H1 (cell line): ENCODE results near the gene NKG7. TPM values are rescaled to one million over a fixed set of nuclear protein-coding genes. Genes with fewer than 3 reads are reported as not detected.
A peak's percentile ranks its signal among the peaks of the same experiment; 100 is the strongest.

Experiments
- CTCF ChIA-PET: fragments of 300-600 bp; sonication (Branson Sonifier 250); formaldehyde crosslinking; loops from one replicate; lab custom pipeline; 2021; ENCODE audit not compliant: partially characterized antibody; lab: Charles Lee
- POLR2A ChIA-PET: fragments of 300-600 bp; sonication (Branson Sonifier 250); formaldehyde crosslinking; loops from one replicate; lab custom pipeline; 2021; ENCODE audit warnings: inconsistent platforms; ENCODE audit not compliant: partially characterized antibody; lab: Charles Lee
- DNase-seq, 2 experiments: peaks; one replicate each; pipeline versions ENCODE4 v3.0.0 to v3.0.0-alpha.2; 2010 to 2022; ENCODE audit warnings: low spot score in 2 of 2, low read depth in 1 of 2, mixed read lengths in 1 of 2
- FAIRE-seq: peaks from 2 replicates; lab custom pipeline; 2011; peaks lifted over from hg19 to GRCh38; lab: Jason Lieb, UNC
- H2AFZ ChIP-seq: 2 replicates; pipeline ENCODE4 v1.8.1; 2012; ENCODE audit warnings: low read length, inconsistent platforms
- H2AK5ac ChIP-seq: 2 replicates; pipeline ENCODE4 v1.6.1; 2013; ENCODE audit warnings: low read depth, low read length
- H2BK120ac ChIP-seq: replicated peaks from 2 replicates; pipeline ENCODE3; 2013; ENCODE audit warnings: low read depth, low read length, inconsistent platforms
- H2BK12ac ChIP-seq: 2 replicates; pipeline ENCODE4 v1.6.1; 2013; ENCODE audit warnings: low read depth, low read length
- H2BK15ac ChIP-seq: 2 replicates; pipeline ENCODE4 v1.6.1; 2013; ENCODE audit warnings: low read length
- H2BK20ac ChIP-seq: 2 replicates; pipeline ENCODE4 v1.6.1; 2013; ENCODE audit warnings: low read length
- H2BK5ac ChIP-seq: 2 replicates; pipeline ENCODE4 v1.6.1; 2013; ENCODE audit warnings: low read depth, low read length
- H3K14ac ChIP-seq: 2 replicates; pipeline ENCODE4 v1.6.1; 2013; ENCODE audit warnings: inconsistent platforms; ENCODE audit not compliant: insufficient read length
- H3K18ac ChIP-seq: 2 replicates; pipeline ENCODE4 v1.6.1; 2013; ENCODE audit warnings: low read length; ENCODE audit errors: extremely low read depth
- H3K23ac ChIP-seq: 2 replicates; pipeline ENCODE4 v1.6.1; 2013; ENCODE audit warnings: inconsistent platforms; ENCODE audit not compliant: insufficient read length
- H3K23me2 ChIP-seq: 2 replicates; pipeline ENCODE4 v1.6.1; 2013; ENCODE audit warnings: low read depth, low read length
- H3K27ac ChIP-seq: 2 replicates; pipeline ENCODE4 v1.6.1; 2011; ENCODE audit warnings: low read depth, low read length, inconsistent platforms
- H3K27me3 ChIP-seq, 4 experiments: replicated peaks in 1 of 4; 1 replicate in 1 of 4; 2 replicates in 3 of 4; pipeline versions ENCODE4 v1.6.1 to v1.8.1; 2011 to 2013; ENCODE audit warnings: low read length in 3 of 4, mild to moderate bottlenecking in 3 of 4, inconsistent platforms in 2 of 4, mixed read lengths in 2 of 4, moderate library complexity in 1 of 4; ENCODE audit not compliant: control insufficient read depth in 3 of 4, insufficient read depth in 3 of 4; ENCODE audit errors: extremely low read depth in 1 of 4
- H3K36me3 ChIP-seq, 4 experiments: 2 replicates each; pipeline versions ENCODE4 v1.6.1 to v1.8.1; 2011 to 2013; ENCODE audit warnings: mild to moderate bottlenecking in 4 of 4, low read length in 3 of 4, moderate library complexity in 2 of 4, control low read depth in 1 of 4, inconsistent platforms in 1 of 4; ENCODE audit not compliant: insufficient read depth in 4 of 4, control insufficient read depth in 2 of 4
- H3K4ac ChIP-seq: replicated peaks from 2 replicates; pipeline ENCODE3; 2013; ENCODE audit warnings: low read length, low read depth, mixed read lengths, inconsistent platforms; ENCODE audit not compliant: insufficient read length
- H3K4me1 ChIP-seq, 4 experiments: replicated peaks in 1 of 4; 1 replicate in 1 of 4; 2 replicates in 3 of 4; pipeline versions ENCODE4 v1.6.1 to v1.8.1; 2011 to 2013; ENCODE audit warnings: low read length in 3 of 4, inconsistent platforms in 2 of 4, mixed read lengths in 1 of 4; ENCODE audit not compliant: insufficient read depth in 4 of 4, control insufficient read depth in 3 of 4
- H3K4me2 ChIP-seq, 2 experiments: 2 replicates each; pipeline versions ENCODE4 v1.6.1 to v1.8.1; 2011 to 2013; ENCODE audit warnings: low read depth in 2 of 2, low read length in 2 of 2, control low read depth in 1 of 2, inconsistent platforms in 1 of 2, mild to moderate bottlenecking in 1 of 2; ENCODE audit not compliant: insufficient read depth in 1 of 2
- H3K4me3 ChIP-seq, 4 experiments: fragments of 200-600, 300-600 bp in 1 of 4; sonication (generic), shearing (Covaris generic), sonication (Bioruptor Twin) in 1 of 4; 2 replicates each; pipeline versions ENCODE4 v1.5.1 to v1.8.1; 2011 to 2016; ENCODE audit warnings: low read length in 4 of 4, low read depth in 3 of 4, control low read depth in 2 of 4, inconsistent platforms in 2 of 4, mild to moderate bottlenecking in 2 of 4, mixed read lengths in 1 of 4, moderate library complexity in 1 of 4; ENCODE audit not compliant: insufficient read depth in 2 of 4; ENCODE audit errors: extremely low read depth in 1 of 4
- H3K56ac ChIP-seq: replicated peaks from 2 replicates; pipeline ENCODE3; 2013; ENCODE audit warnings: low read depth, mild to moderate bottlenecking, mixed read lengths, low read length, inconsistent platforms; ENCODE audit not compliant: insufficient read length
- H3K79me1 ChIP-seq: 2 replicates; pipeline ENCODE4 v1.6.1; 2013; ENCODE audit warnings: low read depth, low read length, control low read depth
- H3K79me2 ChIP-seq, 2 experiments: 2 replicates each; pipeline versions ENCODE4 v1.6.1 to v1.8.1; 2012 to 2013; ENCODE audit warnings: low read length in 2 of 2, mild to moderate bottlenecking in 2 of 2, inconsistent platforms in 1 of 2; ENCODE audit not compliant: insufficient read depth in 2 of 2, control insufficient read depth in 1 of 2
- H3K9ac ChIP-seq, 4 experiments: replicated peaks in 1 of 4; 1 replicate in 1 of 4; 2 replicates in 3 of 4; pipeline versions ENCODE4 v1.6.1 to v1.8.1; 2011 to 2013; ENCODE audit warnings: low read depth in 3 of 4, low read length in 3 of 4, control low read depth in 2 of 4, mild to moderate bottlenecking in 2 of 4, moderate library complexity in 2 of 4, inconsistent platforms in 1 of 4; ENCODE audit errors: extremely low read depth in 1 of 4
- H3K9me3 ChIP-seq, 2 experiments: 2 replicates each; pipeline versions ENCODE4 v1.6.1 to v1.8.1; 2012 to 2013; ENCODE audit warnings: mild to moderate bottlenecking in 2 of 2, moderate library complexity in 2 of 2, control low read depth in 1 of 2, inconsistent platforms in 1 of 2, low read depth in 1 of 2, low read length in 1 of 2, mixed read lengths in 1 of 2; ENCODE audit not compliant: insufficient read depth in 2 of 2
- H4K20me1 ChIP-seq, 2 experiments: replicated peaks in 1 of 2; 2 replicates each; pipeline versions ENCODE3 to v1.8.1; 2011 to 2013; ENCODE audit warnings: inconsistent platforms in 2 of 2, low read length in 2 of 2, mild to moderate bottlenecking in 1 of 2; ENCODE audit not compliant: insufficient read depth in 2 of 2, control insufficient read depth in 1 of 2
- H4K5ac ChIP-seq: 2 replicates; pipeline ENCODE4 v1.6.1; 2013; ENCODE audit warnings: low read length, low read depth, mixed read lengths, inconsistent platforms; ENCODE audit not compliant: insufficient read length
- H4K8ac ChIP-seq: 2 replicates; pipeline ENCODE4 v1.8.0; 2013; ENCODE audit warnings: mild to moderate bottlenecking, moderate library complexity, low read length, inconsistent platforms; ENCODE audit not compliant: insufficient read depth; ENCODE audit errors: extremely low read depth
- H4K91ac ChIP-seq: replicated peaks from 2 replicates; pipeline ENCODE3; 2013; ENCODE audit warnings: low read length, mixed read lengths, inconsistent platforms; ENCODE audit not compliant: insufficient read length
- EZH2 ChIP-seq: fragments of 200-600 bp; sonication (generic); IDR thresholded peaks from 2 replicates; pipeline ENCODE4 v1.7.1; 2012; ENCODE audit warnings: low read depth, mild to moderate bottlenecking, moderate library complexity, low read length, inconsistent platforms; ENCODE audit not compliant: severe bottlenecking
- KDM4A ChIP-seq: IDR thresholded peaks from one replicate; pipeline ENCODE4 v1.7.1; 2012; ENCODE audit warnings: low read depth, mild to moderate bottlenecking, moderate library complexity, low read length, inconsistent platforms; ENCODE audit not compliant: severe bottlenecking
- RNF2 ChIP-seq: fragments of 200-900, 300-1000 bp; sonication (generic); IDR thresholded peaks from 2 replicates; pipeline ENCODE4 v1.7.1; 2016; ENCODE audit warnings: borderline replicate concordance, low read depth, mild to moderate bottlenecking, antibody characterized with exemption, low read length; ENCODE audit not compliant: poor library complexity, severe bottlenecking; ENCODE audit errors: missing control alignments
- SAP30 ChIP-seq: fragments of 300-600 bp; sonication (generic); IDR thresholded peaks from 2 replicates; pipeline ENCODE4 v1.7.1; 2012; ENCODE audit warnings: low read length, moderate library complexity, mild to moderate bottlenecking, inconsistent platforms; ENCODE audit not compliant: insufficient read depth, insufficient replicate concordance
- WGBS, 2 experiments: shearing (Covaris generic) in 1 of 2; methylation state at CpG; one replicate each; pipeline versions ENCODE4 v1.1.6 to v1.1.7; 2013 to 2015; ENCODE audit warnings: low lambda C conversion rate in 2 of 2, mixed read lengths in 2 of 2, inconsistent platforms in 1 of 2, low coverage in 1 of 2, missing lambda C conversion rate in 1 of 2; ENCODE audit not compliant: insufficient replicate concordance in 2 of 2, insufficient coverage in 1 of 2, insufficient read length in 1 of 2; ENCODE audit errors: extremely low coverage in 1 of 2, missing lambda C conversion rate in 1 of 2; 5-methylcytosine and 5-hydroxymethylcytosine counted together
- polyA plus RNA-seq, 7 experiments: library from polyadenylated mRNA; depleted of rRNA in 3 of 7; stranded (reverse) in 5 of 7; unstranded in 2 of 7; fragments of >200 nt in 5 of 7; fragments of 200-250 nt in 2 of 7; gene quantifications; 1 replicate in 5 of 7; 2 replicates in 1 of 7; 4 replicates in 1 of 7; pipeline versions ENCODE4 v1.2.1 to v1.2.3, GENCODE V29; 2011 to 2013; ENCODE audit warnings: missing spikeins in 2 of 7, mixed read lengths in 2 of 7
- total RNA-seq: library from RNA; stranded (reverse); fragmentation: NEBNext Ultra II Directional; extraction: Animal tissue kit (Norgen Biotek cat#: 25700); gene quantifications from 2 replicates; pipeline ENCODE4 v1.2.1, GENCODE V29; 2021

NKG7 gene
- total and polyA plus RNA-seq, 2 of the 8 experiments (the other 6 are each of a cell fraction or from before 2014, with no cell fraction given): not detected

DNA sequence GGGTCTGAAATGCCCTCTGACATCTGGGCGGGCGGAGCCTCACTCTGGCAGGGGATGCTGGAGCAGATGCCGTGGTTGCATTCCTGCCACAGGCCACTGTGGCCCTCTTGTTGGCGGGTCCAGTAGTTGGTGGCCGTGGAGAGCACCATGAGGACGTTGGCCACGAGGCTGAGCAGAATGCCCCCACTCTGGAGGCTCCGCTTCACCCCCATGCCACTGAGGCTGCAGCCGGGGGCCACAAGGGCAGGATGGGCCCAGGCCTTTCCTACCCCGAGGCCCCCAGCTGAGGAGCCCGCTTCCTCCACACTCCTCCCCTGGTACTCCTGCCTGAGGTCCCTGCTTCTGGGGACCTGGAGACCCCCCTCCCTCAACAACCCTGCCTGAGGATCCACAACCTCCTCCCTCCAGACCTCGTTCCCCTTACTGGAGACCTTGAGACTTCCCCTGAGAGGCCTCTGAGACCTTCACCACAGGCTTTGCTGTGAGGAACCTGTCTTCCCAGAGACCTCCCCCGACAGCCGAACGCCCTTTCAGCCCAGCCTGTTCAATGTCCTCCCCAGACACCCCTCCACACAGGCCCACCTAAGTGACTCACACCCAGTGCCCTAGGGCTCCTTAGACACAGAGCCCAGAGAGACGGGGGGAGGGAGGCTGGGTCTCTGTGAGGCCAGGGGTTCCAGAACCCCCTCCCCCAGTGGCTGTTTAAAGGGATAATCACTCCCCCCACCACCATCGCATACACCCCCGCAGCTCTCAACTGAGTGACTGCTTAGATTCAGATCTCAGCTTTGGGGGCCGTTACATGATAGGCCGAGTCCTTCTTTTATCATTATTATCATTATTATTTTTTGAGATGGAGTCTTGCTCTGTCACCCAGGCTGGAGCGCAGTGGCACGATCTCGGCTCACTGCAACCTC is 3.8 kb downstream of the NKG7 start, which contains the start of gene CLDND2:
TSS of gene CLDND2 (minus strand) at position 638 of the 917 bp plus-strand sequence. CDS start at position 212, 426 bp downstream.
- peak within 1 kb of the TSS; percentile 99 for H2BK5ac ChIP-seq
- no peaks in the 10 kb centered on the region for H3K79me2 ChIP-seq
- H4K20me1 ChIP-seq: no peaks in the 10 kb centered on the region
- H2BK120ac ChIP-seq: peak within 1 kb of the TSS; percentile 72
- H3K56ac ChIP-seq: peak within 1 kb of the TSS; percentile 67
- H2BK12ac ChIP-seq: no peak within 1 kb of the TSS
- peak within 1 kb of the TSS; percentile 99; the same call in 1 of the 2 replicates for H2BK15ac ChIP-seq
- H3K9ac ChIP-seq: peak within 1 kb of the TSS in 3 of 4 experiments; percentile 35 to 62 (median 56); a peak in 5 of 7 replicates
- H4K91ac ChIP-seq: peak within 1 kb of the TSS; percentile 100
- H3K4me2 ChIP-seq: peak within 1 kb of the TSS; percentile 75 to 87
- H4K8ac ChIP-seq: peak within 1 kb of the TSS; percentile 93
- H3K27ac ChIP-seq: peak within 1 kb of the TSS; percentile 50; the same call in 1 of the 2 replicates
- DNase-seq: peak in 1 of 2 experiments; percentile 48
- peak within 1 kb of the TSS; percentile 98 for H3K18ac ChIP-seq
- H3K23ac ChIP-seq: no peak within 1 kb of the TSS
- peak; percentile 18 for TF ChIP-seq SAP30
- no peak for TF ChIP-seq EZH2
- TF ChIP-seq RNF2: no peak
- peak; percentile 18 for TF ChIP-seq KDM4A
- TF ChIP-seq, all 59 proteins: peak for 2
- FAIRE-seq: no peak
- Histone ChIP-seq H2AK5ac (peak within 1 kb of the TSS; percentile 48; the same call in 1 of the 2 replicates), H2AFZ (peak within 1 kb of the TSS; percentile 95; the same call in 1 of the 2 replicates), H3K14ac (no peak within 1 kb of the TSS), H3K27me3 (no peaks in the 10 kb centered on the region; a peak in 2 of 7 replicates), H3K23me2 (peaks cover 18% of the 10 kb centered on the region), H3K79me1 (no peaks in the 10 kb centered on the region), H3K9me3 (no peaks in the 10 kb centered on the region), H4K5ac (peak within 1 kb of the TSS; percentile 99), H3K4ac (peak within 1 kb of the TSS; percentile 93), H2BK20ac (no peak within 1 kb of the TSS), H3K4me1 (peaks cover 0 to 18% (median 11%) of the 10 kb centered on the region in 4 experiments; a peak in 6 of 7 replicates), H3K36me3 (no peaks in the 10 kb centered on the region), H3K4me3 (peak within 1 kb of the TSS; percentile 68 to 97 (median 84))
- POLR2A ChIA-PET: interaction anchor here (0.6 to 1.8 kb wide), 15 partner anchors 8 to 608 kb away, joined by 3 to 9 read pairs (median 4); partner anchors contain the start of genes C19orf84, LIM2 and VSIG10L
- WGBS, 2 experiments: 83% methylated on average over 19 of the region's 23 CpGs; no CpG with 5 or more reads in 1 of the 2 experiments
- CTCF ChIA-PET: interaction anchor here (0.7 to 2.3 kb wide), 10 partner anchors 14 to 210 kb away, joined by 3 to 7 read pairs (median 4); partner anchors contain the start of genes LIM2, SIGLEC10 and VSIG10L
